SK-N-SH (cell line): ENCODE results near the gene CD5L.

Experiments
- CTCF ChIP-seq: fragments of 200-600 bp; sonication (generic); IDR thresholded peaks from 2 replicates; pipeline ENCODE4 v1.6.1; 2017; ENCODE audit warnings: antibody characterized with exemption, mild to moderate bottlenecking, moderate library complexity
- EZH2phosphoT487 ChIP-seq: fragments of 200-600 bp; sonication (generic); IDR thresholded peaks from 2 replicates; pipeline ENCODE4 v1.6.1; 2017; ENCODE audit warnings: low read depth, mixed run types, mild to moderate bottlenecking, antibody characterized with exemption, moderate library complexity, borderline replicate concordance
- FOXJ3 ChIP-seq: sonication (generic); formaldehyde crosslinking; IDR thresholded peaks from 2 replicates; pipeline ENCODE4 v1.5.1; 2020; ENCODE audit warnings: mild to moderate bottlenecking, missing genetic modification reagents
- MXI1 ChIP-seq: IDR thresholded peaks from 2 replicates; pipeline ENCODE4 v1.6.1; 2012; ENCODE audit warnings: mild to moderate bottlenecking, low read depth, low read length, improper control_type of control experiment
- NRF1 ChIP-seq: IDR thresholded peaks from 2 replicates; pipeline ENCODE4 v1.6.1; 2012; ENCODE audit warnings: low read depth, mild to moderate bottlenecking, low read length
- POLR2AphosphoS5 ChIP-seq: IDR thresholded peaks from 2 replicates; pipeline ENCODE4 v1.6.1; 2012; ENCODE audit warnings: low read depth, low read length
- TCF12 ChIP-seq: IDR thresholded peaks from 2 replicates; pipeline ENCODE4 v1.4.0; 2012
- TEAD4 ChIP-seq: IDR thresholded peaks from 2 replicates; pipeline ENCODE4 v1.4.0; 2012; ENCODE audit warnings: mild to moderate bottlenecking, borderline replicate concordance; ENCODE audit not compliant: insufficient read depth

GRCh38 chr1:157842939-157843338, 1.3 kb upstream of the CD5L start:
- TF ChIP-seq NRF1, result no peak
- TF ChIP-seq EZH2phosphoT487, result no peak
- TF ChIP-seq TEAD4, result no peak
- no peak for TF ChIP-seq POLR2AphosphoS5
- no peak for TF ChIP-seq MXI1
- no peak for TF ChIP-seq TCF12
- TF ChIP-seq CTCF, result no peak
- TF ChIP-seq FOXJ3 (CRISPR knock-in tag), result no peak
